ENCODE measurements around the gene SLC6A3.
A peak's percentile ranks its signal among the peaks of the same experiment; 100 is the strongest.

SLC6A3 gene

DNA sequence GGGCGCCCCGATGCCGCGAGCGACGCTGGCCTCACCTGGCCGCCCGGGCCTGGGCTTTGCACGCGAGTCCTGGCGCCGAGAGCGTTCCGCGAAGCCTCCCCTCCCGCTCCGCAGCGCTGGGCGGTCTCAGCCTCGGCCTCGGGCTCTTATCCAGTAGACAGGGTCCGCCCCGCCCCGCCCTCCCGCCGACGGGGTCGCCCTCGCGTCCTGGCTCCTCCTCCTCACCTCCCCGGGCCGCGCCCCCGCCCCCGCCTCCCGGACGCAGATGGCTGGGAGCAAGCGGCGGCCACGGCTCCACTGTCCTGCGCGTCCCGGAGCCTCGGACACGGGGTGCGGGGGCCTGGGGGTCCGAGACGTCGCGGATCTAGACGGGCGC is at the start of gene SLC6A3:
Gene SLC6A3 (minus strand): TSS at position 128 of the 376 bp plus-strand sequence. CDS start 2,243 bp downstream, outside the sequence.
- peak; percentile 9 for DNase-seq

DNA sequence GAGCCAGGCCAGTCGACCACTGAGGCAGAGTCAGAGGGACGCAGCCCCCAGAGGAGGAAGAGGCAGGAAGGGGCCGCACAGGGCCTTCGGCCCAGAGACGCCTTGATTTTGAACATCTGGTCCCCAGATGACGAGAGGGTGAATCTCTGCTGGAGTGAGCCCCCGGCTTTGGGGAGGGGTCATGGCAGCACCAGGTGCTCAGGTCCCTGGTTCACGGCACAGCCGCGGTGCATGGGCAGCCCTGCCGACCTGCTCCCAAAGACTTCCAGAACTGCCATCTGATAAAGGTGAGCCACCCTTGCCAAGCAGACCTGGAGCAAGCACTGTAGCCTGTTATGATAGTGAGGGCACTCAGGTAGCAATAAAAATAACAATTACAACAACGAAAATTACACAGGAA is 48.7 kb upstream of the SLC6A3 start:
- no peak for DNase-seq

DNA sequence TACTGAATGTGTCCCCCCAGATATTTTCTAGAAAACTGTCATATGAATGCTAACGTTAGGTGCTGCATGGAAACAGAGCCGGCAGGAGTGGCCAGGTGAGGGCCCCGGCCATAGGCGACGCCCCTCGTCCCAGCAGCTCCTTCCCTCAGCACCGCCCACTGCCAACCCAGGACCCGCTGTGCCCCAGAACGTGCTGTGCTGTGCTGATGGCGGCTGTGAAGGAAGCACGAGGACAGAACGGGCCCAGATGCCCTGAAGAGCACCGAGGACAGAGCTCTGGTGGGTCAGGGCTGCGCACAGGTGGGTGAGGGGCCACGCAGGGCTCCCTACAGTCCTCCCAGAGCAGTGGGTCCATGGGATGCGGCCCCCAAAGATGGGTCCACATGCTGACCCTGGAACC is 48.2 kb upstream of the SLC6A3 start:
- no peak for DNase-seq

DNA sequence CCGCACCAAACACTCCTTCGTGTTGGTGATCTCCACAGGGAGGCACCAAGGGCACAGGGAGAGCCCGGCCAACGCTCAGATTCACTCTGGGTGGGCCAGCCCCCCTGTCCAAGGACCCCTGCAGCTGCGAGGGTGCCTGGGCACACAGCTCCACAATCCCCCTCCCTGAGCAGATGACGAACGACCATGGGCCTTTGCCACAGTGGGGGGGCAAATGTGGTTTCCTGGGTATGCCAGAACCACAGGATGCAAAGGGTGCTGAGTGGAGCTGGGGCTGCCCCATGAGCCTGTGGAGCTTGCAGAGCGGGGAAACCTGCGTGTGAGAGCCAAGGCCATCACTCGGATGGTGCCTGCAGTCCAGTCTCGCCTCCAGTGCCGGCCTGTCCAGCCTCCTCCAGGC is 47.5 kb upstream of the SLC6A3 start:
- DNase-seq, result no peak

DNA sequence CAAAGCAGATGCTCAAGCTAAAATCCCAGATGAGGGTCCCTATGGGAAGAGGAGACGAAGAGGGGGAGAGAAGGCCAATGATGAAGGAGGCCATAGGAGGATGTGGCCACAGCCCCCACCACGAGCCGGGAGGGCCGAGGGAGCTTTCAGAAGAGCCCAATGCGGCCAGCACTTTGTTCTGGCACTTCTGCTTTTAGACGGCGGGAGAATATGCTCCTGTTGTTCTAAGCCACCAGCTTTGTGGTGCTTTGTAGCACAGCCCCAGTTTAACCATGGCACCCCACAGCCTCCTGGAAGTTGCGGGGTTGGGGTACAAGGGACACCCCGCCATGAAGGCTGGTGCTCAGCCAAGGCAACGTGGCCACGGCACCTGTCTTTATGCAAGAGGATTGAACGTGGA is 45.1 kb upstream of the SLC6A3 start:
- no peak for DNase-seq

DNA sequence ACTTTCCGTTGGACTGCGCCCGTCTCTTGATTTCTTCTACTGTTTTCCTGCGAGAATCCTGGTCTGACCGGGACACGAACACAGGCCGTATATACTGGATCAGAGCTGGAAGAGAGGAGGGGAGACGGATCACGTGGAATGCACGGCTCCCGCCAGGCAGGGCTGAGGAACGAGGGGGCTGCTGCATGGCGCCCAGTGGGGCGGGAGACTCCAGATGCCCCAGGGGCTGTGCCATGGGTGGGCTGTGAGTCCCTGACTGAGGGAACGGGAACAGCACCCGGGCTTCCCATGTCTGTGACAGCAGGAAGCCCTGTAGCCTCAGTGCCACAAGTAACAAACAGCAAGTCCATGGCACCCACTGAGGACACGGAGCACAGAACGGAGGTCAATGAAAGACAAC is 44.5 kb upstream of the SLC6A3 start:
- no peak for DNase-seq

DNA sequence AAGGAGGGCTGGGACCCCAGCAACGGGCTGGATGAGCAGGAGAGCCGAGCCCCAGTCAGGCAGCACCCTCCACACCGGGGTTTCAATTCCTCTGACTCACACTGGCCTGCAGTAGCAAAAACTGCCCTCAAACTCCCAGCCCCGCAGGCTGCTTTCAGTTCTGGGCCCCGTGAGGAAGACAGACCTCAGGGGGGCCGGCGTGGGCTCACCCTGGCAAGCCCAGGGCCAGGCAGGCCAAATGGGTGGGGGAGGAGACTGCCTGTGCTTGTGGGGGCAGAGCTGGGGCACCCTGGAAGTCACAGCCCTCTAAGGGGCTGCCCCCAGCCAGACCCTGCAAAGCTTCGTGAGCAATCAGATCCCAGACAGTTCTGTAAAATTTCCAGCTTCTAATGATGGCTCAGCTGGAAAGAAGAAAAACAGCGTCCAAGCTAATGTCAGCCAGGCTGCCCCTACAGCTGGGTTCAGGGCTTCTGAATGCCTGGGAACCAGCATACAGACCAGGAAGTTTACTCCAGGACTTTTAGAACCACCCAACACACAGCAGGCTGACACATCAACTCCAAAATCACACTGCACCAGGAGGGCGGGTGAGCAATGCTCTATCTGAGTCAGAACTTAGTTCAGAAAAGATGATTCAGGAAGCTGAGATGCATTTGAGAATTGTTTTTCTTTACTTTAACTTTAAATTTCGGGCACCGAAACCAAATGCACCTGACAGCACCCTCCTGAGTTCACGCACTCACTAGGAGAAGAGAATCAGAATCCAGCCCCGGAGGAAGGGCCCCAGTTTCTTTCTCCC is 43.8 kb upstream of the SLC6A3 start:
- peak; percentile 42 for DNase-seq

DNA sequence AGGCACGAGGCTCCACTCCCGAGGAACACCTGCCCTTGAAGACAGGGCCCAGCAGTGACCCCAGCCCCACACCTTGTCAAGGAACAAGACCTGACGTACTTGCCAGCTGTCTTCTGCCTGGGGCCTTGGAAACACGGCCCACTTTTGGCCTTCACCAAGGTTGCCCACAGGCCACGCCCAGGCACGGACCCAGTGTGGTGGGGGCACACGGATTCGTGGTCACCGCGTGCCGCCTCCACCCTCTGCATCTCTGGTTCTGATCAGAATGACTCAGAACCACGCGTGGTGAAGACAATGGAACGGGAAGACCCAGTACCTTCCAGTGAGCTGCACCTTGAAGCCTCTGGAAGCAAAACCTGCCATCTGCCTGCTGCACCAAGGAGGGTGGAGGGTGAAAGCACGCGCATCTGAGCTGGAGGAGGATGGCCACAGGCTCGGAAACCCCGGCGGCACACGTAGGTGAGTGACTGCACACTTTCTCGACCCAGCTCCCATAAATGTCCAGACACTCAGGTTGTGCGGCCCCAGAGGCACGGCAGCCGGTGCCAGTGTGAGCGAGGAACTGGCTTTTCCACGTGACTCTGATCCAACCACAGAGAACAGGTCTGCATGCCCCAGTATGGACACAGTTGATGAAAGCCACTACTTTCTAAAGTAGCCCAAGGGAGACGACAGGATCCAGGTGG is 42.0 kb upstream of the SLC6A3 start:
- DNase-seq, result no peak

DNA sequence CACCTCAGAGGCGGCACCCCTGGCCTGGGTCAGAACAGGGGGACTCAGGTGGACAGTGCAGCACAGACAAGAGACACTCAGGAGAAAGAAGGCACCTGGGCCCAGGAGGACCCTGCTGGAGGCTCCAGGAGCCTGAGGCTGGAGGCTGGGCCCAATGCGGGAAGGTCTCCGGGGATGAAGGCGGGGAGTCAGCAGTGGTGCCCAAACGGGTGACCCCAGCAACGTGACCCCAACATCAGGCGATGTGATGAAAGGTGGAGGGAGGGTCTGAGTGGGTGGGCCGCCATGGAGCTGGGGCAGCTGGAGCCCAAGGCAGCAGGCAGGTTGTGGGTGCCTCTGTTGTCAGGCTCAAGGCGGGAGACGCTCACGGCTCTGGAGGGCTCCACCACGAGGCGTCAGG is 41.0 kb upstream of the SLC6A3 start:
- no peak for DNase-seq

DNA sequence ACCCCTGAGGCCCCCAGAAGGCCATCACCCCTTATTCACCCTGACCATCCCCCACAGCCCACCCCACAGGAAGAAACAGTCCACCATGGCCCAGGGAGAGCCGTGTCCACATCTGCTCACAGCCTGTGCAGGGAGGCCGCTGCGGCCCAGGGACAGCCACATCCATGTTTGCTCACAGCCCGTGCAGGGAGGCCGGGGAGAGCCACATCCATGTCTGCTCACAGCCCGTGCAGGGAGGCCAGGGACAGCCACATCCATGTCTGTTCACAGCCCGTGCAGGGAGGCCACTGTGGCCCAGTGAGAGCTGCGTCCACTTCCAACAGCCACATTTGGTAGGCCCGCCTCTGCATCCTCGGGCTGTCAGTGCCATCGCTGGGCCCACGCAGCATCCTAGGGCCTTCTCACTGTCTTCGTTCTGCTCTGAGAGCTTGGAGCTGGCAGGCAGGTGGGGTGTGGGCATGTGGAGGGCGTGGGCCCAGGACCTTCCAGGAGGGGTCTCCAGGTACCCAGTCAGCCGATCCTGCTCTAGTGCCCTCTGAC is 40.4 kb upstream of the SLC6A3 start:
- no peak for DNase-seq

DNA sequence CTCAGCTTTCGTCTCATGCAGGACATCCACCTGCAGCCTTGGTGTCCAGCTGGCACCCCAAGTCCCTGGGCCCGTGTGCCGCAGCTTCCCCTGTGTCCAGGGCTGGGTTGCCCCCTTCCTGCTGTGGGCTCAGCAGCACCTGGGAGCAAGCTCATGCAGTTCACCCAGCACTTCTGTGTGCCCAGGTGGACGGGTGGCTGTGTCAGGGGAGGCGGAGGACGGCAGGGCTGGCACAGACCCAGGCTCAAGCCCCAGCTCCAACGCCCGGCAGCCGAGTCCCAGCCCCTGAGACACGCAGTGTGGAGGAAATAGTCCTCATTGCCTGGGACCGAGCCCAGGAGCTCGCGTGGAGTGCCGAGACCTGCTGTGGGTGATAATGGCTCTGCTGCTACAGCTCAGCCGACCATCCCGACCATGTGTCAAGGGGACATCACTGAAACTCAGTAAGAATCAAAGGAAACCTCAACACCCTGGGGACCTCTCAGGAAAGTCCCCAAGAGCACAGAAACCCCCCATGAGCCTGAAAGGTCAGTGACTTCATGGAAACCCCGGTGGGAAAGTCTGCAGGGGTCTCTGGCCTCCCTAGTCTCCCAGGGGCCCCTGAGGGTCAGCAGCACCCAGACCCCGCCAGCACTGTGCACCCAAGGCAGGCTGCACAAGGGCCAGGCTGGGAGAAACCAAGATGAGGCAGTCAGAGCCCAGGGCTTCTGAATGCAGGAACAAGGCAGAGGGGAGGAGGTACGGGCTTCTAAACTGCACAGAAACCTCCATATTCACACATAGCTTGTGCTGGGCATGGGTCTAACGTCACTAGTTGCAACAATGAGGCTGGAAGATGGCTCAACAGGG is 39.7 kb upstream of the SLC6A3 start:
- no peak for DNase-seq

DNA sequence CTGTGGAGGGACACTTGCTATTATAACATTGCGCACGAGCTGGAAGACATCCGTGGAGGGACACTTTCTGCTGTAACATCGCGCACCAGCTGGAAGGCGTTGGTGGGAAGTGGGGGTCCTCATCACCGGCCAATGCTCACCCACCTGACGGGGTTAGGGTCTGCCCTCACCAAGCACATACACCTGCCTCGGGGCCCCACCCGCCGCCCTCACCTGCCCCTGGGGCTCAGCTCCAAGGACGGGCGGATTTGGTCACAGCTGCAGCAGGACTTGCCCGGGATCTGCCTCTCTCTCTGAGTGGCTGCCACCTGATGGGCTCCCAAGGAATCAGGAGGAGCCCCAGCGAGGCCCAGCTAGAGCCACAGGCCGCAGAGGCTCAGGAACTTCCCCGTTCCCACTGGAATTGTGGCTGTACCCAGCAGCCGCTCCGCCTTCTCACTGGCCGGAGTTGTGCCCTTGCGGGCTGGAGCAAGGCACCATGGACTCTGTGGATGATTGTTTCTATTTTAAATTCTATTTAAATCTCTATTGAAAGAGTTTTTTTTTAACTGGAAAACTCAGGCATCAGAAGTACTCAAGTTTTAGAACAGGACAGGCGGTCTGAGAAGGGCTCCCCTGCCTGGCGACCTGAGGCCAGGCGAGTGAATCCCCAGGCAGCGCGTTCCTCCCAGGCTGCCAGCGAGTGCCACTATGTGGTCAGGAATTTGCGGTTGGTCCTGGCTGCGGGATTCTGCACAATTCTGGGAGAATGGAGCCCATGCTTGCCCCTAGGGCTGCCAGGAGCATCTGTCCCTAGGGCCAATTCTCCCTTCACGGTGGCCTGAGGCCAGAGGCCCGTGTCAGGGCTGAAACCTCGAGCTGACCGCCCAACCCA is 38.9 kb upstream of the SLC6A3 start:
- DNase-seq, result no peak

DNA sequence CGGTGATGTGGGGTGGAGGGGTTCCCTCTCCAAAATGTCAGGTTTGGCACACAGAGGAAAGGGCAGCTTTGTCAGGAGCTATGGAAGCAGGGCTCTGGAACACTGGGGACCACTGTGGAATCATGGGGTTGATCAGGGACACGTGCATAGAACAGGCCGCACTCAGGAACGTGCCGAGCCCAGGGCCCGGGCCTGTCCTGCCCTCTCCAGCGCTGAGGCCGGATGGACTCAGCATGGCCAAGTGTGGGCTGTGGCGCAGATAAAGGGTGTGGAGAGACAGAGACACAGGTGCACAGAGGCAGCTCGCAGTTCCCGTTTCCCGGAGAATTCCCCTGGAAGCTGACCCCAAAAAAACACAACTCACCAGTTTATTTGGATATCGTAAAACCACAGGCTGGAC is 37.8 kb upstream of the SLC6A3 start:
- no peak for DNase-seq

DNA sequence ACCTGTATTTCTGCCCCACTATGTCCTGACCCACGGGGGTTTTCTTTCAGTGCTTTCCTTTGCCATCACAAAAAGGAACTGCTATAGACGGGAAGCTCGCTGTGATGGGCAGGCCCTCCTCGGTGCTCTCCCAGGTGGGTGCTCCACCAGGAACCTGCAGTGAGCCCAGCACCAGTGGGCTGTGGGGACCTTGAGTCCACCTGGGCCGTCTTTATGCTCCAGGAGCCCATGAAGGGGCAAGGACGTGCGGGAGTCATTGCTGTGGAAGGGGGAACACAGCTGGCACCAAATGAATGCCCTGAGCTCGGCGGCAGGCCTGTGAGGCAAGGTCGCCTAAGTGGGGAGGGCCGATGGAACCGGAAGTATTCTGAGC is 36.7 kb upstream of the SLC6A3 start:
- DNase-seq, result no peak

DNA sequence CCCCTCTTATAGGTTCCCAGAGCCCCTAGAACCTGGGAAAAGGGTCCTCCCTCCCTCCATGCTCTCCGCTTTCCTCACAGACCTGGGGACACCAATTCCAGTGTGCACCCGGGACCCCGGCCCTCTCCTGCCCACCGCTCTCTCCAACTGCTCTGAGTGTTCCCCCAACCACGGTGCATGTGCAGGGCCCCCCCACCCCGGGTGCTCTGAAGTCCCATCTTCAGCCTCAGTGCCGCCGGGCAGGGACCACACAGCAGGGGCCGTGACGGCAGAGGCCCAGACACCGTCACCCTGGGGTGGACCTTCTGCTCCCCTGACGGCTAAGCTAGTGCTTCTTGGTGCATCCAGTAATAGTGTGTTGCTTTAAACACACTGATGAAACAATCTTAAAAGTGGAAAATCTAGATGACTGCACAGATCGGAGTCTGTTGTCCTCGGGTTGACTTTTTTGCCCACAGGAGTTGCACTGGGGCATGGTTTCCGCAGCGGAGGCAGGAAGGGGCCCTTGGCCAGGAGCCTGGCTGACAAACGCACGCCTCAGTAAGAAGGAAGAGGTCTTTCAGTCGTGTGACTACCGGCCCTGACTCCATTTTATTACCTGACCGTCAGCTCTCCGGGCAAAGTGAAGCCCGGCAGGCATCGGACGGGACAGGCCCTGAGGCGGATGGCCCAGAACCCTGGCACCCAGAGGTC is 36.2 kb upstream of the SLC6A3 start:
- DNase-seq, result no peak

DNA sequence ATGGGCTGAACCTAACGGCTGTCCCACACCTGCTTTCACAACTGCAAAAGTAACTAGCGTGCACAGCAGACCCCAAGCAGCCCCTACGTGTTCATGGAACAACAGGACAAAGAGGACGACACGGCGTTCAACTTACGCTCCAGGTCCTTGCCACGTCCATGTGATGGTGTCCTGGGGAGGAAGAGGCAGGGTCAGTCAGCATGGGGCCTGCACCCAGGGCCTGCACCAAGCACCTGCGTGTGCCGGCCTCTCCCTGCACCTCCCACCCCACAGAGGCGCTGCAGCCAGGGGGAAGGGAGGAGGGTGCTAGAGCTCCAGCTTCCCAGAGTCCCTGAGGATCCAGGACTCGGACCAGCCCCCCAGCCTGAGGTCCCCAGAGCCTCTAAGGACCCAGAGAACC is 35.6 kb upstream of the SLC6A3 start:
- DNase-seq, result no peak

DNA sequence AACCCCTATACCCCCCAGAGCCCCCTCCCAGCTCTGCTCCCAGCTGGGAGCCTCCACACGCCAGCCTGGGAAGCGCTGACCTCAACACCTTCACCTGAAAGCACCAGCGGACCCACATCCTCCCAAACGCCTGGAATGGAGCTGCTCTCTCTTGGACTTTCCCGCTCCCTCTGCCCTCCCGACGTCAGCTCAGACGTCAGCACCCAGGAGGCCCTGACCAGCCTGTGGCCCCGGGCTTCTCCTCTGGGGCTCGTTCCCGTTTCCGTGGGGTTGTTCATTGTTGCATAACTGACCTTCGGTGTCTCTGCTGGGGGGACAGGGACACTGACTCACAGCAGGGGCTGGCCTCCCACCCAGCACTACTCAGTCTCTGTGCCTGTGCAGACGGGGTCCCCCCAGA is 35.0 kb upstream of the SLC6A3 start:
- DNase-seq, result no peak

DNA sequence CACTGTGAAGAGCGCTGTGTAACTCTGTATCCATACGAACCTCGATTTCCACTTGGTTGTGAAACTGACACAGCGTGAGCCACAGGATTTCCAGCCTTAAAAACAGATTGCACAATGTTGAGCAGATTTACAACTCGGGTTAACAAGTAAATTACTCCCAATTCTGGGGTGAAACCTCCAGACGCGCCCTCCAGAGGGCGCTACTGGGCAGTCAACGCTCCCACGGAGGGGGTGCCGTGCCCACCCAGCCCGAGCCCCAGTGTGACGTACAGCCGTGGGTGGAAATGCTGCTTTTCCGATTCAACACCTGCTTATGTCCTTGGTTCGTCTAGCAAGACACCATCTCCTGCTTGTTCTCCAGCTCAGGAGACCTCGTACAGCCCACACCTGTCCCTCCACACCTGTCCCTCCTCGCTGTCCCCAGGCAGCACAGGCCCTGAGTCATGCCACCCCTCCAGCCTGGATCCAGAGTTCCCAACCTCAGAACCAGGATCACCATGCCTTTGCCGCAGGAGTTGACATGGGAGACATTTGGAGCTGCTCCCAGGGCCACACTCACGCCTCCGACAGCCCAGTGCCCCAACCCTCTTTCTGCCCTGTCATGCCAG is 34.4 kb upstream of the SLC6A3 start:
- peak; percentile 32 for DNase-seq

DNA sequence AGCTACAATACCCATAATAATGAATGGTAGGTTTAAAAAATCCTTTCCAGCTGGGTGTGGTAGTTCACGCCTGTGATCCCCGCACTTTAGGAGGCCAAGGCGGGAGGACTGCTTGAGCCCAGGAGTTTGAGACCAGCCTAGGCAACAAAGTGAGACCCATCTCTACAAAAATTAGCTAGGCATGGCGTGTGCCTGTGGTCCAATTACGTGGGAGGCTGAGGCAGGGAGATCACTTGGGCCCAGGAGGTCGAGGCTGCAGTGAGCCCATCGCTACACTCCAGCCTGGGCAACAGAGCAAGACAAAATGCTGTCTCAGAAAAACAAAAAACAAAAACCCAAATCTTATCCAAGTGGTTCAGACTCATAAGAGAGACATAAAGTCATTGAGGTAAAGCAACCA is 33.8 kb upstream of the SLC6A3 start:
- DNase-seq, result no peak

DNA sequence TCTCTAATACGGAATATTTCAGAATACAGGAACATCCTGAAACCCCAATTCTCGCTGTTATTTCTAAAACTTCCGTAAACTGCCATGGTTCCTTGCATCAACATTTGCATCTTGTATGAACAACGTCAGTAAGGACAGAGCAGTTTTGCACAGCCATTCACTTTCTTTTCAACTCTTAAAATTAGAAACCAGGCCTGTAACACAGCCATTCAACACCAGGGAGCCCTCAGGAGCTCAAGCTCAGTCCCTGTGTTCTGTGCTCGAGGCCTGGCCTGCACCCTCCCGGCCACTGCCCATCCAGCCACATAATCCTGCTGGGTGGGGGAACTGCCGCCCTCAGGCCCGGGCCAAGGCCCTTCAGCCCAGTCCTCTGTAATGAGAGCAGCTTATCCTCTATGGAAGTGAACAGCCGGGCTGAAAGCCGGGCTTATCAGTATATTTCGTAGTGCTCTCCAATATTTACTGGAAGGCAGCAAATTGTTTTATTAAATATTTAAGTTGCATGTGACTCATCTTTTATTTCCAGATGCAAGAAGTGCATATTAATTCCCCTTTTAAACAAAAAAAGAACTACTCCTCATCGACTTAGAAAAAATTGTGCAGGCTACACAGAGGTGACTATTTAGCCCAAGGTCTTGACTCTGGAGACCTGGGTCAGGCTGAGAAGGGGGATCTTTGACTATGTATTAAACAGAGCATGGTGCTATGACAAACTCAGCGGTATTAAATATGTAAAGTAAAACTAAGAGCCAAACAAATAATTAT is 33.2 kb upstream of the SLC6A3 start:
- DNase-seq, result no peak

DNA sequence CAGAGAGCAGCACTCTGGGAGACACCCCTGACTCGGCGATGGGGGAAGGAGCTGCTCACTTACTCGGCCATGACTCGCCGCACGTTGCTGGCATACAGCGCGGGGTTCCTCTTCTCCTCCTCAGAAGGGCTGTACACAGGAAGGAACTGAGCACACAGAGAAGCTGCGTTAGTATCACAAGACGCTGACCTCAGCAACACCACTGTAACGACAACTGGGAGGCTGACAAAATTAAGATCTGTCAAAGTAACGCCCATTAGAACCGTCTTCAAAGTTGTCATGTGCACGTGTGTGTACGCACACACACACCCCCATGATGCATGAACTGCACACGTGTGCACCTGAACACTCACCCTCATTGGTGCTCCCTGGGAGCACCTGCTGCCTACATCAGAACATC is 32.1 kb upstream of the SLC6A3 start:
- no peak for DNase-seq

Data from stimulated activated CD4-positive, alpha-beta T cell treated with anti-CD3 and anti-CD28 coated beads, Interleukin-4, amount 100 ng/mL, for 24 hours (primary cell).